Effector memory CD8-positive, alpha-beta T cell (primary cell): Measurements from ENCODE around the gene YOD1.

Experiments
- ATAC-seq: fragments of 150-1000 bp; cut with Tn5 transposase; replicated peaks from 2 replicates; pipeline ENCODE4 v1.10.0; 2021; ENCODE audit warnings: mild to moderate bottlenecking, moderate library complexity
- DNase-seq, 3 experiments: peaks; one replicate each; pipeline ENCODE4 v3.0.0; 2021
- H3K27ac Mint-ChIP-seq, 2 donors: one replicate each; pipeline ENCODE4 v1.8.0; 2022; ENCODE audit warnings: mild to moderate bottlenecking in 2 of 2, mixed read lengths in 2 of 2, moderate library complexity in 2 of 2
- H3K27me3 Mint-ChIP-seq, 2 donors: one replicate each; pipeline ENCODE4 v1.8.0; 2022; ENCODE audit warnings: mixed read lengths in 2 of 2
- H3K36me3 Mint-ChIP-seq: one replicate; pipeline ENCODE4 v1.8.0; 2022; ENCODE audit warnings: mild to moderate bottlenecking, moderate library complexity, mixed read lengths; ENCODE audit not compliant: insufficient read depth
- H3K4me1 Mint-ChIP-seq, 2 donors: one replicate each; pipeline ENCODE4 v1.8.0; 2022; ENCODE audit warnings: low read depth in 2 of 2, mixed read lengths in 2 of 2
- H3K4me3 Mint-ChIP-seq, 2 donors: one replicate each; pipeline ENCODE4 v1.8.0; 2022; ENCODE audit warnings: mild to moderate bottlenecking in 2 of 2, mixed read lengths in 2 of 2, moderate library complexity in 2 of 2
- H3K9me3 Mint-ChIP-seq, 2 donors: one replicate each; pipeline ENCODE4 v1.8.0; 2022; ENCODE audit warnings: mixed read lengths in 2 of 2

YOD1 gene

DNA sequence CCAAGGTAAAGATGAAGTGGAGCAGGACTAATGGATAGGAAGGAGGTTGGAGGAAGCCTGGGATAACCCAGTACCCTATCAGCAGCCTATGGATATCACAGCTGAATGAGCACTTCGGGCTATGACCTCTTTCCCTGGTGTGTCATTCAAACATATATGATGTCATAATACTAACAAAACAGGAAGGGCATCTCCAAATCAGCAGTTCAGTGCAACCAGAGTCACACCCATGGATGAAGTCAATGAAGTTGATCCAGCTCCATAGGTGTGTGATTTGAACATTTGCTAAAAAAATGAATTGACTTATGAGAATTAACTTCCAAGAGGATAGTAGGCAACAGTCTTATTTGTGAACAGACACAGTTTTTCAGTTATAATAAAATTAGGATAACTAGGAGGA, 16.8 kb downstream of the YOD1 start:
- H3K9me3 Mint-ChIP-seq, result no peaks in the 10 kb centered on the region
- no peak overlapping the region for H3K4me3 Mint-ChIP-seq
- no peaks in the 10 kb centered on the region for H3K36me3 Mint-ChIP-seq
- H3K27me3 Mint-ChIP-seq, result peaks cover 38 to 48% of the 10 kb centered on the region in 2 donors
- no peak overlapping the region for H3K27ac Mint-ChIP-seq
- ATAC-seq (no peak), DNase-seq (no peak)
- H3K4me1 Mint-ChIP-seq, result no peaks in the 10 kb centered on the region

DNA sequence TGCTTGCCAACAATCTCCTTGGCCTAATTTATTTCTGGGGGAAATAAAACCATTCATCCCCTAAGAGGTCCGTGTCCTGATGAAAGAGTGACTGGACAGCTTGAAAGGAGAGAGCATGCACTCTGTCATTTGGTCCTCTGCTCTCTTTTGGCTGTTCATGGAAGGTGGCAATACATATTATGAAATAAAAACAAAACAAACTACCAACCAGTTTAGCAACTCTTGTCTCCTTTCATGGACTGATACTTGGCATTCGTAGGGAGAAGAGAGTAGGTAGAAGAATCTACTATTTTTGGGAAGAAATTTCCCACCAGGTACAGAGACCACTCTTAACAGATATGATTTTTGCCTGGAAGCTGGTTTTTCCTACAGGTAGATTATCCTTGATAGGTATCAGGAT, 17.7 kb downstream of the YOD1 start:
- no peak overlapping the region for H3K4me3 Mint-ChIP-seq
- no peak for DNase-seq
- peaks cover 47 to 57% of the 10 kb centered on the region in 2 donors for H3K27me3 Mint-ChIP-seq

DNA sequence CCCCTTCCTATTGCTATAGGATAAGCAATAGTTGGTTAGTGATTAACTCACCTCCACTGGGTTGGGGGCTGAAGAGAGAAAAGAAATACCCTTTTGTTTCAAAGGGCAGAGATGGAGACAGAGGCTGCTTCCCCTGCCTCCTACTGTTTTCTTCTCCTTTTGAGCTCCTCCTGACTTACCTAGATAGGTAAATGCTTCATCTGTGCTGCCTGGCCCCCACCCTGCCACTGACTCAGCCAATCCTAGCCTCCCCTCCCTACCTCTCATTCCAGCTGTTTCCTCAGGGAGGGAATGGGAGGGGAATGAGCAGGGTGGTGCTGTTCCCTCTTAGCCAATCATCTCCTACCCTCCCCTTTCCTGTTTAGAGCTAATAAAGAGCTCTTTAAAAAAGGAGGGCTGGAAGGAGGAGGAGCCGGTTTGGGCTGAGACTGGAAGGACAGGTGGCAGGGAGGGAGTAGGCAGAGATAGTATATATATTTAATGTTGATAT, 18.4 kb downstream of the YOD1 start, which contains the start of gene C1orf116:
TSS of gene C1orf116 (minus strand) at position 229 of the 490 bp plus-strand sequence. CDS start 5,158 bp downstream, outside the sequence.
- no peaks in the 10 kb centered on the region for H3K36me3 Mint-ChIP-seq
- no peaks in the 10 kb centered on the region for H3K9me3 Mint-ChIP-seq
- H3K4me3 Mint-ChIP-seq, result no peak within 1 kb of the TSS
- ATAC-seq (no peak), DNase-seq (no peak)
- H3K27ac Mint-ChIP-seq, result no peak within 1 kb of the TSS
- H3K27me3 Mint-ChIP-seq, result peaks cover 54 to 62% of the 10 kb centered on the region in 2 donors
- H3K4me1 Mint-ChIP-seq, result no peaks in the 10 kb centered on the region

More for the DNA sequence above, 17.7 kb downstream of the YOD1 start:
- Mint-ChIP-seq H3K9me3 (no peaks in the 10 kb centered on the region), H3K36me3 (no peaks in the 10 kb centered on the region), H3K27ac (no peak overlapping the region), H3K4me1 (no peaks in the 10 kb centered on the region)
- ATAC-seq, result no peak

DNA sequence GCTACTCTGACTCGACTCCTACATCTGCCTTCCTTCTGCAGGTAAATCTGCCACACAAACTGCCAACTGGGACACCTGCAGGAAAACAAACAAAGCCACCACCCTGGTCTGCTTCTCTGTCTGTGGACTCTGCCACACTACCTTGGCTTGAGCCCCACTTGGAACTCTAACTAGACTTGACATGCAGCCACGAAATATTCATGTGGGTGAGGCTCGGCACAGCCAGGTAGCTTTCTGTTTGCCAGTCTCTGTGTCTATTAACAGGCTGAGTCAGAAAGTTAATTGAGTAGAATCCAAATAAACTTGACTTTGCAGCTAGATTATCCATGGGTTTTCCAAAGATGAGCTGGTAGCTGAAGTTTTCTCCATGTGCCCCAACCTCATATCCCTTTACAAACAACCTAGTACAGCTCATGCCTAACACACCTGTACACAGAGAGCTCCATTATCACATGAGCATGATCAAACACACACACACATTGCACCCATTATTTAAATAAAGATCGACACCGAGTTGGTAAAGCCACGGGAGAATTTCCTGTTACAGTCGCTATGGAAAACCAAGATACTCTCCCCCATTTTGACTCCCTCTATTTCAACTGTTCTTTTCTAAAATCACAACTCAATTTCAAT, 19.3 kb downstream of the YOD1 start:
- no peak for DNase-seq
- ATAC-seq, result no peak
- H3K36me3 Mint-ChIP-seq, result no peaks in the 10 kb centered on the region
- H3K9me3 Mint-ChIP-seq, result no peaks in the 10 kb centered on the region
- peaks cover 62 to 70% of the 10 kb centered on the region in 2 donors for H3K27me3 Mint-ChIP-seq
- no peak overlapping the region for H3K4me3 Mint-ChIP-seq
- no peak overlapping the region for H3K27ac Mint-ChIP-seq
- no peaks in the 10 kb centered on the region for H3K4me1 Mint-ChIP-seq

DNA sequence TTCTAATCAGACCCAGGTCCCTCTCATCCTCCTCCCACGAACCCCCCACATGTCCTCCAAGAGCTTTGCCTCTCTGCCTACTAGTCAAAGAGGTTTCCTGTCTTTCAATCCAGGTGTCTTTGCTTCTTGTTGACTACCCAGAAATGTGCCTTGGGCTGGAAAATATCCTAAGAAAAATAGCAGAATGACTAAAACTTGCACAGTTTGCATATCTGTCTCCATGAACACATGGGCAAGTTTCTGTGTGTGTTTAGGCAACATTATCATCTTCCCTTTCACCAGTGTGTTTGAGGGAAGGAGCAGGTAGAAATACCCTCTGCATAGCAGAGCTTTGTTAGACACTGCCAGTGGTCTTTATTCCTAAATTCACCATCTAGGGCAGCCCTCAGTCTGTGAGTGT, 20.0 kb downstream of the YOD1 start:
- no peak for DNase-seq
- ATAC-seq, result no peak
- Mint-ChIP-seq H3K27ac (no peak overlapping the region), H3K36me3 (no peaks in the 10 kb centered on the region), H3K4me1 (no peaks in the 10 kb centered on the region), H3K27me3 (peaks cover 69 to 75% of the 10 kb centered on the region in 2 donors), H3K9me3 (no peaks in the 10 kb centered on the region), H3K4me3 (no peak overlapping the region)

DNA sequence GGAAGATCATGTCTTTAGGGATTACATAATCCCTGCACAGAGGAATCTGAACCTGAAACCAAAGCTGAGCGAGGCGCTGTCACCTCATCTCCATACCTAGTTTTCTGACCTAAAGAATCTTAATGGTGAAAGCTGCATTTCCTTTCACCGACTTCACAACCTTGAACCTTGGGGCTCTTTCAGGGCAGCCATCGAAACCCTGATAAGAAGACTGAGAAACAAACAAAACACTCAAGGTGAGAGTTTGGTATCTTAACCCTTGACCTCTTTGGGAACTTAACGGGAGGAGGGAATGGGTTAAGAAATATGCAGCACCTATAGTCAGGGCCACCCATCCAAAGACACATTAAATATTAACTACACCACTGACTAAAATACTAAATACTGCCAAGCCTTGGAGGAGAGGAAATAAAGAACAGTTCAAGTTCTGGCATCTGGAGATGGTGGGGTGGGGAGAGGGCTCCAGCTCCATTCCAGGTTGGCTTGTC, 20.4 kb downstream of the YOD1 start:
- DNase-seq, result no peak
- H3K27me3 Mint-ChIP-seq, result peaks cover 74% of the 10 kb centered on the region in 2 donors
- no peaks in the 10 kb centered on the region for H3K9me3 Mint-ChIP-seq
- no peak for ATAC-seq
- H3K27ac Mint-ChIP-seq, result no peak overlapping the region
- H3K4me1 Mint-ChIP-seq, result no peaks in the 10 kb centered on the region
- H3K36me3 Mint-ChIP-seq, result no peaks in the 10 kb centered on the region
- H3K4me3 Mint-ChIP-seq, result no peak overlapping the region

DNA sequence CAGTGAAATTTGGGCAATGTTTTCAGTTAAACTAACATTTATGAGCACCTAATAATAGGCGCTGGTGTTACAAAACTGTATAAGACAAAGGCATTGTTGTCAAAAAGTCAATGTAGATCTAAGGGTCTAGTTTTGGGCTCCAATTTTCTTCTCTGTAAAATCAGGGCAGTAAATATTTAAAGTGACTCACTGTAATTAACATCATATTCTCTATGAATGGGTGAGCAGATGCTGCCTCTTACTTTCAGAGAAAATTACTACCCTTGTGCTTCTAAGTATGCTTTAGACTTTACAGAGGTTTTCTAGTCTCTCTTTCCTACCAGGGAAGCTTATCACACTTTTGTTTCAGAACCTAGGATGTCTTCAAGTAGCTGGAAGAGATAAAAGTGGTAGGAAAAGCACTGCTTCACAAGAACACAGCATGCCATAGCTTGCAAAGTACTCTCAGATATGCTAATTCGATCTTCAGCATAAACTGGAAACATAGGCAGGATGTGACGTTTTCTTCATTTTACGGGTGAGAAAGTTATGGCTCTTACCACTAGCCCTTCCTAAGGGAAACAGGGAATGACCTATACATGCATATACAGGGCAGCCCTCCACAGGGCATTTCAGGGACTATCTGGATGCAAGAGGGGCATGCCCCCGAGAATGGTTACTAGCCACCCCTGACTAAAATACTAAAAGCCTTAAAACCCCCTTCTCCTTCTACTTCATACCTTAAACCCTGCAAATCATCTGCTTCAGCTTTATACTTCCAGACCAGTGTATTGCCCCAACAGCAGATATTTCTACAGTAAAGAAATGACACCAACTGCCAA, 21.1 kb downstream of the YOD1 start:
- Mint-ChIP-seq H3K36me3 (no peaks in the 10 kb centered on the region), H3K4me1 (no peaks in the 10 kb centered on the region), H3K27ac (no peak overlapping the region), H3K27me3 (peaks cover 72 to 80% of the 10 kb centered on the region in 2 donors), H3K4me3 (no peak overlapping the region), H3K9me3 (no peaks in the 10 kb centered on the region)
- ATAC-seq, result no peak
- DNase-seq, result no peak

DNA sequence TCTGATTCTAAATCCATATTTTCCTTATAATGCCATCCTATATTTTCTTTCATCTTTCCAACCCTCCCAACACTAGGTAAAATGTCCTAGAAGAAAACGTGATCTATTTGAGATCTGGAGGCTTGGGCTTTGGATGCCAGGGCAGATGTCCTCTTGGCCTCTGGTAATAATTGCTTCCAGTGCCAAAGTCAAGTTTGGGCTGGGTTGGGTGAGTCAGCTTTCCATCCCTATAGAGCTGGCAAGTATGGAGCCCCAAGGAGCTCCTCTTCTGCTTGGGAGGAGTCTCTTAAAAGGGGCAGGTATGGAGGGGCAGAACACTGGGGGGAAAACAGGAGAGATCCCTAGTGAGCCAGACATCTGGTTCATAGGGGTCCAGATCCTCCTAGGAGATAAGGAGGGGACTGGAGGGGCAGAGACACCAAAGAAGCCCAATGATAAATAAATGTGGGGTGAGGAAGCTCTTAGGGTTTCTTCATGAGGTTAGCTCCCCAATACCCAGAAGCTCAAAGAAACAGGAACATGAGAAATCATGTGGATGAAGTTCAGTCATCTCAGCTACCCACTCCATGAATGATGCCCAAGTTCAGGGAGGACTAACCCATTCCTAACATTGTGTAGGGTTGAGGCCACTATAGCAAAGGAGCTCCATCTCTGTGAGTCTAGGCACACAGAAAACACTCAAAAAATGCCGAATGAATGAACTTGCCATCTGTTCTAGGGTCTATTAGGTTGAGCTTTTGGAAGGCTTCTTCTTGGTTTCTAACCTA, 21.9 kb downstream of the YOD1 start:
- H3K9me3 Mint-ChIP-seq, result no peaks in the 10 kb centered on the region
- no peak overlapping the region for H3K4me3 Mint-ChIP-seq
- H3K27me3 Mint-ChIP-seq, result peaks cover 76 to 89% of the 10 kb centered on the region in 2 donors
- no peak for ATAC-seq
- no peaks in the 10 kb centered on the region for H3K36me3 Mint-ChIP-seq
- H3K4me1 Mint-ChIP-seq, result no peaks in the 10 kb centered on the region
- DNase-seq, result no peak
- no peak overlapping the region for H3K27ac Mint-ChIP-seq

DNA sequence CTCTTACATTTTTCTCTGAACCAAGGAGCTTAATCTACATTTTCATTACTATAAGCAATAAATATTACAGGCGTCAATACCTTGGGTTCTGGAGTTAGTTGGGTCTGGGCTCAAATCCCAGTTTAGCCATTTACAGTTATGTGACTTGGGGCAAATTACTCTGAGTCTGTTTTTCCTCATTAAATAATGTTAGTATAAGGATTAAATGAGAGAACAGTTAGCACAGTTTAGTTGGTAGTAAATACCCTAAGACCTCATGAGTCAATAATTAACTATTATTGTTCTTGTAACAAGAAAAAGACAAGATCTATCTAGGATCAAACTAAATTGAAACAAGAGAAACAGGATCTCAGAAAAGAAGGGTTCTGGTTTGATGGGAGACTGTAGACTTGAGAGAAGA, 23.1 kb downstream of the YOD1 start:
- no peak overlapping the region for H3K27ac Mint-ChIP-seq
- DNase-seq, result no peak
- ATAC-seq, result no peak

DNA sequence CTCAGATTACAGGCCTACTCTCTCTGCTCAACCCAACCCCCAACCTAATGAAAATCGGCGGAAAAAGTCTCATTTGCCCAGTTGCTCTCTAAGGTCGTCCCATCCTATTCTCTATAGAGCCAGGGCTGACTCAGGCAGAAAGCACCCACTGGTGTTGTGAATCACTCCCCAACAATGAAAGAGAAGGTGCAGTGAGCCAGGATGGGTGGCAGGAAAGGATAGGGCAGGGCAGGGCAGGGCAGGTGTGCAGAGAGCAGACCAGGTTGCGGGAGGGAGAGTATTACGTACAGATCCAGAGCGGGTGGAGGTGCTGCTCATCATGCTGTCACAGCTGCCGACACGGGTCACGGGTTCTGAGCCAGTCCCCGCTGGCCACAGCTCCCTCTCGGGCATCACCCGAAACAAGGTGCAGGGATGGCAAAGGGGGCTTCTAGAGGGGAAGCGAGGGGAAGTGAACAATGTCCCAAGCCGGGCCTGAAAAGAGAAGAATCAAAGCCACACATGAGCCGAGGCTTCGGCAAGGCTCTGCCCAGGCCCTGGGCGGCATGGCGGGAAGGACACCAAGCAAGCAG, 23.7 kb downstream of the YOD1 start:
- H3K27ac Mint-ChIP-seq, result no peak overlapping the region
- no peaks in the 10 kb centered on the region for H3K4me1 Mint-ChIP-seq

More for the DNA sequence above, 23.1 kb downstream of the YOD1 start:
- Mint-ChIP-seq H3K9me3 (no peaks in the 10 kb centered on the region), H3K27me3 (peaks cover 79 to 96% of the 10 kb centered on the region in 2 donors), H3K36me3 (no peaks in the 10 kb centered on the region), H3K4me1 (no peaks in the 10 kb centered on the region), H3K4me3 (no peak overlapping the region)

DNA sequence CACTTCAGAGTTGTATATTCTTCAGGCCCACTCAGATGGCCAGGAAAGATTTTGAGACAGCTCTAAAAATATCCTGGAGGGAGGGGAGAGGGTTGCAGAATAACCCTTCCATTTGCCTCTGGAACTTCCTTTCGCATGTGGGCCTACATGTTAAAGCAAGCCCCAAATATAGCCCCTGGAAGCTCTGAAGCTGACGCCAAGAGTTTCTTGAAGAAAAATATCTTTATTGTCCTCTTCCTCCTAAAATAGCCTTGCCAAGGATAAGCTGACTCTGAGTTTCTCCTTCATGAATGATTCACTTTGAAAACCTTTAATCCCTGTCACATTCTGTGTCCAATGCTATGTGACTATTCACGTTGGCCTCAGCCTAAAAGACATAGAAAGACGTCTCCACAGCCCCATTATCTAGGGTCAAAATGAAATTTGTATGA, 24.9 kb downstream of the YOD1 start:
- peaks cover 72 to 96% of the 10 kb centered on the region in 2 donors for H3K27me3 Mint-ChIP-seq

More for the DNA sequence above, 23.7 kb downstream of the YOD1 start:
- Mint-ChIP-seq H3K4me3 (no peak overlapping the region), H3K36me3 (no peaks in the 10 kb centered on the region), H3K9me3 (no peaks in the 10 kb centered on the region), H3K27me3 (peaks cover 74 to 96% of the 10 kb centered on the region in 2 donors)
- no peak for ATAC-seq
- DNase-seq, result no peak

DNA sequence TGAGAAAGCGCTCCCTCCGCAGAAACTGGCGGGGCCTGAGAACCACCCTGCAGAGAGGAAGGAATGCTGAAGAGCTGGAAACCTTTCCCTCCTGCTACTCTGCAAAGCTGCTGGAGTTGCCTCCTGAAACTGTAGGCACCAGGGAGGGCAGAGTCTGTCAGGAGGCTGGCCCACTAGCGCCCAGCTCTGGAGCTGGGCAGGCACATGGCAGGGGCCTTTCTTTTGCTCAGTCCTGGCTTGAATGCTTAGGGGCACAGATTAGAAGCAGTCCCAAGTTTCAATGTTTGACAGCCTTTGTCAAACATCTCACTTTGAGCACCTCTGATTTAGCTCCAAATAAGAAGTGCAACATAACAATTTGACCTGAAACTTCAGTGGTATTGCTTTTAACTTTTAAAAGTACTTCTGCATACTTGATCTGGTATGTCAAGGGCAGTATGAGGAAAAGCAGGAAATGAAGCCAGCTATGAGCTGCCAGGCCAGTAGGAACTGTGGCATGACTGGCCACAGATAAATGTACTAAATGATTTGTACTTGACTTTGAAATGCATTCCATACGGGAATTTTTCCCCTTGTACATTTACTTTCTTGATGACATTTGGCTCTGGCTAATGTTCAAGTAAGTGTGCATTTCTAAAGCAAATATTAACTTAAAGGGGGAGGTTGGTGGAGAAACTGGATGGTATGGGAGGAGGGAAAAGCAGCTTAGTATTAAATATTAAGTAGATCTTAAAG, 25.7 kb downstream of the YOD1 start:
- Mint-ChIP-seq H3K36me3 (no peaks in the 10 kb centered on the region), H3K4me3 (no peak overlapping the region), H3K9me3 (no peaks in the 10 kb centered on the region), H3K4me1 (no peaks in the 10 kb centered on the region), H3K27me3 (peaks cover 71 to 95% of the 10 kb centered on the region in 2 donors), H3K27ac (no peak overlapping the region)
- no peak for ATAC-seq
- DNase-seq, result no peak

More for the DNA sequence above, 24.9 kb downstream of the YOD1 start:
- Mint-ChIP-seq H3K27ac (no peak overlapping the region), H3K4me3 (no peak overlapping the region), H3K36me3 (no peaks in the 10 kb centered on the region), H3K4me1 (no peaks in the 10 kb centered on the region), H3K9me3 (no peaks in the 10 kb centered on the region)
- DNase-seq (no peak), ATAC-seq (no peak)
